SK-N-SH (cell line): ENCODE measurements around the gene TMEM131L. TPM values are rescaled to one million over a fixed set of nuclear protein-coding genes. Genes with fewer than 3 reads are reported as not detected.

Source experiments
- CTCF ChIA-PET: fragments of 300-600, 350-600 bp; formaldehyde crosslinking; extraction: SDS; loops from one replicate; lab custom pipeline; 2021; lab: Yijun Ruan, JAX
- POLR2A ChIA-PET: fragments of 350-600 bp; sonication (Branson Sonifier 250); formaldehyde crosslinking; extraction: SDS; loops from one replicate; lab custom pipeline; 2020; ENCODE audit warnings: antibody characterized with exemption, inconsistent platforms; lab: Yijun Ruan, JAX
- DNase-seq: peaks from one replicate; pipeline ENCODE4 v3.0.0; 2012
- H2AFZ ChIP-seq: fragments of 200-600 bp; sonication (generic); 2 replicates; pipeline ENCODE4 v1.8.1; 2016; ENCODE audit warnings: antibody characterized with exemption, mild to moderate bottlenecking, low read depth
- H3F3A ChIP-seq: fragments of 200-600 bp; sonication (generic); replicated peaks from 2 replicates; pipeline ENCODE3; 2016; ENCODE audit warnings: antibody characterized with exemption, mild to moderate bottlenecking; ENCODE audit not compliant: insufficient read depth
- H3K27ac ChIP-seq, 2 experiments: fragments of 200-500 bp in 1 of 2; fragments of 200-600 bp in 1 of 2; sonication (Bioruptor generic) in 1 of 2; sonication (generic), shearing (Covaris generic) in 1 of 2; 2 replicates each; pipeline versions ENCODE4 v1.5.1 to v1.6.1; 2014 to 2016; ENCODE audit warnings: low read depth in 2 of 2, inconsistent platforms in 1 of 2, low read length in 1 of 2, mild to moderate bottlenecking in 1 of 2, mixed read lengths in 1 of 2
- H3K27me3 ChIP-seq: fragments of 200-600 bp; sonication (generic), shearing (Covaris generic); 2 replicates; pipeline ENCODE4 v1.6.1; 2016; ENCODE audit warnings: mixed run types; ENCODE audit not compliant: insufficient read depth
- H3K36me3 ChIP-seq, 2 experiments: fragments of 200-500 bp in 1 of 2; fragments of 200-600 bp in 1 of 2; sonication (Bioruptor generic) in 1 of 2; sonication (generic) in 1 of 2; replicated peaks in 1 of 2; 2 replicates each; pipeline versions ENCODE3 to v1.5.1; 2014 to 2016; ENCODE audit warnings: low read length in 1 of 2, mild to moderate bottlenecking in 1 of 2; ENCODE audit not compliant: insufficient read depth in 2 of 2, control insufficient read depth in 1 of 2
- H3K4me1 ChIP-seq, 2 experiments: fragments of 200-500 bp in 1 of 2; fragments of 200-600 bp in 1 of 2; sonication (Bioruptor generic) in 1 of 2; sonication (generic), shearing (Covaris generic) in 1 of 2; 2 replicates each; pipeline versions ENCODE4 v1.5.1 to v1.6.1; 2014 to 2016; ENCODE audit warnings: low read depth in 1 of 2, low read length in 1 of 2, mixed run types in 1 of 2; ENCODE audit not compliant: insufficient read depth in 2 of 2, control insufficient read depth in 1 of 2
- H3K4me2 ChIP-seq: fragments of 200-600 bp; sonication (generic), shearing (Covaris generic); 2 replicates; pipeline ENCODE4 v1.6.1; 2017; ENCODE audit warnings: mixed run types
- H3K4me3 ChIP-seq, 2 experiments: fragments of 200-500 bp in 1 of 2; fragments of 200-600 bp in 1 of 2; sonication (Bioruptor generic) in 1 of 2; sonication (generic), shearing (Covaris generic) in 1 of 2; 2 replicates each; pipeline versions ENCODE4 v1.5.1 to v1.8.1; 2014 to 2016; ENCODE audit warnings: low read depth in 2 of 2, inconsistent platforms in 1 of 2, low read length in 1 of 2, mild to moderate bottlenecking in 1 of 2, mixed read lengths in 1 of 2, moderate library complexity in 1 of 2
- H3K79me2 ChIP-seq: fragments of 200-600 bp; sonication (generic); 2 replicates; pipeline ENCODE4 v1.8.1; 2017; ENCODE audit warnings: mild to moderate bottlenecking; ENCODE audit not compliant: insufficient read depth
- H3K9ac ChIP-seq: fragments of 200-600 bp; sonication (generic); 2 replicates; pipeline ENCODE4 v1.6.1; 2017; ENCODE audit warnings: mixed run types
- H3K9me2 ChIP-seq: fragments of 200-600 bp; sonication (generic); 2 replicates; pipeline ENCODE4 v1.6.1; 2017; ENCODE audit warnings: mixed run types
- H3K9me3 ChIP-seq: fragments of 200-600 bp; sonication (generic); 2 replicates; pipeline ENCODE4 v1.6.1; 2017; ENCODE audit warnings: mixed run types, mild to moderate bottlenecking, moderate library complexity
- H4K20me1 ChIP-seq: fragments of 200-600 bp; sonication (generic); 2 replicates; pipeline ENCODE4 v1.6.1; 2017; ENCODE audit warnings: mild to moderate bottlenecking, mixed run types; ENCODE audit not compliant: insufficient read depth
- CTCF ChIP-seq: fragments of 200-600 bp; sonication (generic); IDR thresholded peaks from 2 replicates; pipeline ENCODE4 v1.6.1; 2017; ENCODE audit warnings: antibody characterized with exemption, mild to moderate bottlenecking, moderate library complexity
- ELF1 ChIP-seq: IDR thresholded peaks from 2 replicates; pipeline ENCODE4 v1.4.0; 2012
- EZH2phosphoT487 ChIP-seq: fragments of 200-600 bp; sonication (generic); IDR thresholded peaks from 2 replicates; pipeline ENCODE4 v1.6.1; 2017; ENCODE audit warnings: low read depth, mixed run types, mild to moderate bottlenecking, antibody characterized with exemption, moderate library complexity, borderline replicate concordance
- GABPA ChIP-seq: IDR thresholded peaks from 2 replicates; pipeline ENCODE4 v1.4.0; 2012; ENCODE audit warnings: low read depth, mild to moderate bottlenecking
- MXI1 ChIP-seq: IDR thresholded peaks from 2 replicates; pipeline ENCODE4 v1.6.1; 2012; ENCODE audit warnings: mild to moderate bottlenecking, low read depth, low read length, improper control_type of control experiment
- POLR2AphosphoS5 ChIP-seq: IDR thresholded peaks from 2 replicates; pipeline ENCODE4 v1.6.1; 2012; ENCODE audit warnings: low read depth, low read length
- REST ChIP-seq: IDR thresholded peaks from 2 replicates; pipeline ENCODE4 v1.6.1; 2012; ENCODE audit warnings: mild to moderate bottlenecking, low read depth, low read length, moderate library complexity
- RFX5 ChIP-seq: IDR thresholded peaks from 2 replicates; pipeline ENCODE4 v1.6.1; 2012; ENCODE audit warnings: mild to moderate bottlenecking, improper control_type of control experiment, low read length
- SMC3 ChIP-seq: IDR thresholded peaks from 2 replicates; pipeline ENCODE4 v1.6.1; 2012; ENCODE audit warnings: low read depth, low read length, improper control_type of control experiment
- WGBS: methylation state at CpG from one replicate; pipeline ENCODE4 v1.1.6; 2017; ENCODE audit warnings: low lambda C conversion rate; 5-methylcytosine and 5-hydroxymethylcytosine counted together
- polyA plus RNA-seq, 3 experiments: library from polyadenylated mRNA; depleted of rRNA; stranded (reverse); fragments of >200 nt; gene quantifications; 2 replicates each; pipeline ENCODE4 v1.2.3, GENCODE V29; 2012

Gene TMEM131L
- polyA plus RNA-seq, 1 of the 3 experiments (the other 2 are of a cell fraction), result 6.2 TPM

DNA sequence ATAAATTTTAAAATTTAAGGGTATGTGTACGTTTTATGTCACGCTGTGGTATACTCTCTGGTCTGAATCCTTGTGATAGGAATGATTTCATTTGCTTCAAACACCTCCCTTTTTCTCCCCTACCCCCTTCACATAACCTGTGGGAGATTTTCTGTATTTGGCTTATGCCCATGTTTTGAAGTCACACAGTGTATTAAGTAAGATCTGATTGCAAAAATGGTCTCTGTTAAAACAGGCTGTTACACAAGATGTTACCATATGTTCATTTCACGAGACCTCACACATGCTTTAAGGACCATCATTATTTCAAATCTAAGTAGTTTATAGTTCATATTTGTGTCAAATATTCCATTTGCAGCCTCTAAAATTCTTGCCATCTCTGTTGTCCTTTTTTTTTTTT is 63.5 kb downstream of the TMEM131L start (continued):
- no peak for TF ChIP-seq REST
- TF ChIP-seq SMC3, result no peak
- TF ChIP-seq POLR2AphosphoS5, result no peak
- TF ChIP-seq CTCF, result no peak
- no peak for TF ChIP-seq GABPA

DNA sequence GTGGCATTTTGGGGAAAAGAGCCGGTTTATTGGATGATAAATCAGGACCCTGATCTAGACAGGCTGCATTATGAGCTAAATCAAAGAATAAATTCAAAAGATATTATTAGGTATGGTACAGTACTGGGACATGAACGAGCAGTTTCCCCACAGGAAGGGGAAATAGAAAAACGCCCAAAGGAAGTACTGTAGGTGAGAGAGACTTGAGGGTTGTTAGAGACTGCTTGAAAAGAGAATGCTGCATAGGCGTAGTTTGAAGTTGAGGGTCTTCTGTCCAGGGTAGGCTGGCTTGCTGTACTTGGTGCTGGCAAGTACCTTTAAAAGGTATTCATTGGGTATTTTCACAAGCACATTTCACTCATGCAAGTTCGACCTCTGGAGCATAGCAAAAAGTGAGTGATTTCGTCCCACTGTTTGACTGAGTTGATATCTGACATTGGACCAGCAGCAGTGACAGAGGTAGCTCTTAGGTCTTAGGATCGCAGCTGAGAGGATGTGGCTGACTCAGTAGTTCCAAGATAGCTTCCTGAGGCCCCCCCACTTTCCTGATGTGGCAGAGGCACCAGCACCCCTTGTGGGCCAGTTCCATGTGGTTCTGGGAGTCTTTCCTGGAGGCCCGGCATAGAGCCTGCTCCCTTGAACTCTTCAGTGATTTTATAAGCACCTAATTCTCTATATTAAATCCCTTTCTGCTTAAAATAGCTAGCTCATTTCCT is 64.3 kb downstream of the TMEM131L start:
- Histone ChIP-seq H2AFZ (no peak overlapping the region), H3K9me3 (no peaks in the 10 kb centered on the region), H3K9me2 (no peaks in the 10 kb centered on the region), H3K36me3 (no peaks in the 10 kb centered on the region), H4K20me1 (0 out of 2 replicates have a peak, but pooled peaks cover 4% of the 10 kb centered on the region), H3K27ac (no peak overlapping the region), H3K9ac (no peak overlapping the region), H3K4me1 (peaks cover 3 to 11% of the 10 kb centered on the region in 2 experiments; a peak in 3 of 4 replicates), H3K4me3 (no peak overlapping the region), H3K79me2 (peaks cover 5% of the 10 kb centered on the region; the same call in 1 of the 2 replicates), H3F3A (no peaks in the 10 kb centered on the region), H3K4me2 (no peak overlapping the region), H3K27me3 (no peaks in the 10 kb centered on the region)
- ChIA-PET POLR2A (no interaction called here), CTCF (interaction anchor here (0.5 to 1.9 kb wide), 7 partner anchors 12 to 952 kb away, joined by 3 to 5 read pairs (median 3); no protein-coding TSS in a partner anchor)
- WGBS, result 83% methylated on average over 5 of the region's 8 CpGs
- TF ChIP-seq ELF1 (no peak), MXI1 (no peak), RFX5 (no peak)
- DNase-seq, result no peak

DNA sequence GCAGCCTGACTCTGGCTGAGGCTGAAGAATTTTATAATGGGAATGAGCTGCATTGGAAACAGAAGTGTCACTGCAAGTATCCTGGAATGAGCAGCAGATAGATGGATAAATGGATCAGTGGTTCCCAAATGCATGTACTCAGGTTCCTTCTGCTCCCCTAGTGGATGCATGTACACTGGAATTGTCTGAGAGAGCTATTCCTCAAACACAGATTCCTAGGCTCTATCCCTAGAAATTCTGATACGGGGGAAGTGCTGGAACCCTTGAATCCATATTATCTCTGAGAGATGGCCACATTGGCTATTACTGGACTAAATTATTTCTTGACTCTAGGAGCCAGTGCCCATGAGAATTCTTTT is 64.8 kb downstream of the TMEM131L start:
- POLR2A ChIA-PET, result no interaction called here
- H3K4me1 ChIP-seq, result peaks cover 3 to 11% of the 10 kb centered on the region in 2 experiments; a peak in 3 of 4 replicates
- no peak overlapping the region for H3K9ac ChIP-seq
- no peaks in the 10 kb centered on the region for H3F3A ChIP-seq
- CTCF ChIA-PET, result interaction anchor here (0.5 to 1.9 kb wide), 7 partner anchors 11 to 404 kb away, joined by 3 to 5 read pairs (median 3); no protein-coding TSS in a partner anchor
- H4K20me1 ChIP-seq, result 0 out of 2 replicates have a peak, but pooled peaks cover 4% of the 10 kb centered on the region
- no peak overlapping the region for H2AFZ ChIP-seq
- H3K79me2 ChIP-seq, result peaks cover 5% of the 10 kb centered on the region; the same call in 1 of the 2 replicates
- H3K27ac ChIP-seq, result no peak overlapping the region
- no peak overlapping the region for H3K4me2 ChIP-seq
- no peaks in the 10 kb centered on the region for H3K9me2 ChIP-seq
- no peaks in the 10 kb centered on the region for H3K36me3 ChIP-seq
- 93% methylated on average over 1 of the region's 1 CpG for WGBS
- DNase-seq, result peak; percentile 31
- no peaks in the 10 kb centered on the region for H3K27me3 ChIP-seq
- no peak for TF ChIP-seq EZH2phosphoT487
- 0 out of 2 replicates have a peak, but pooled peaks have one; percentile 26 for TF ChIP-seq CTCF
- H3K4me3 ChIP-seq, result no peak overlapping the region
- no peaks in the 10 kb centered on the region for H3K9me3 ChIP-seq
